Astrocyte (in vitro differentiated cells and primary cell): ENCODE data around the gene SPPL3. TPM values are rescaled to one million over a fixed set of nuclear protein-coding genes. Genes with fewer than 3 reads are reported as not detected.

Source experiments
- DNase-seq: peaks from one replicate; pipeline ENCODE4 v3.0.0-alpha.2; 2010; ENCODE audit warnings: low read depth
- FAIRE-seq: peaks from 2 replicates; lab custom pipeline; 2011; peaks lifted over from hg19 to GRCh38; lab: Jason Lieb, UNC
- H2AFZ ChIP-seq: 2 replicates; pipeline ENCODE4 v1.6.0; 2012; ENCODE audit warnings: low read depth, low read length, inconsistent platforms
- H3K27ac ChIP-seq: 2 replicates; pipeline ENCODE4 v1.5.1; 2011; ENCODE audit warnings: low read depth, low read length, inconsistent platforms
- H3K27me3 ChIP-seq: 2 replicates; pipeline ENCODE4 v1.6.0; 2011; ENCODE audit warnings: low read length, inconsistent platforms; ENCODE audit not compliant: insufficient read depth
- H3K36me3 ChIP-seq: 2 replicates; pipeline ENCODE4 v1.5.1; 2011; ENCODE audit warnings: low read length, inconsistent platforms; ENCODE audit not compliant: insufficient read depth
- H3K4me1 ChIP-seq: 2 replicates; pipeline ENCODE4 v1.5.1; 2011; ENCODE audit warnings: low read length, inconsistent platforms; ENCODE audit not compliant: insufficient read depth
- H3K4me2 ChIP-seq: 2 replicates; pipeline ENCODE4 v1.6.0; 2012; ENCODE audit warnings: low read length, inconsistent platforms
- H3K4me3 ChIP-seq: 2 replicates; pipeline ENCODE4 v1.5.1; 2011; ENCODE audit warnings: low read depth, mild to moderate bottlenecking, low read length, inconsistent platforms; ENCODE audit not compliant: insufficient read depth
- H3K79me2 ChIP-seq: 2 replicates; pipeline ENCODE4 v1.6.0; 2012; ENCODE audit warnings: mild to moderate bottlenecking, low read length, inconsistent platforms; ENCODE audit not compliant: insufficient read depth
- H3K9ac ChIP-seq: 2 replicates; pipeline ENCODE4 v1.6.0; 2012; ENCODE audit warnings: mild to moderate bottlenecking, low read length, inconsistent platforms
- H3K9me3 ChIP-seq: 2 replicates; pipeline ENCODE4 v1.5.1; 2012; ENCODE audit warnings: low read depth, mild to moderate bottlenecking, low read length, inconsistent platforms; ENCODE audit not compliant: insufficient read depth
- H4K20me1 ChIP-seq: 2 replicates; pipeline ENCODE4 v1.6.0; 2012; ENCODE audit warnings: low read length, inconsistent platforms; ENCODE audit not compliant: insufficient read depth
- H3K27ac Mint-ChIP-seq: one replicate; pipeline ENCODE4 v1.8.0; 2021; ENCODE audit warnings: mild to moderate bottlenecking, mixed read lengths; ENCODE audit not compliant: unreplicated experiment
- H3K27me3 Mint-ChIP-seq: one replicate; pipeline ENCODE4 v1.8.0; 2021; ENCODE audit warnings: low read depth, mixed read lengths; ENCODE audit not compliant: unreplicated experiment
- H3K36me3 Mint-ChIP-seq: one replicate; pipeline ENCODE4 v1.8.0; 2021; ENCODE audit warnings: low read depth, mixed read lengths; ENCODE audit not compliant: unreplicated experiment
- H3K4me1 Mint-ChIP-seq: one replicate; pipeline ENCODE4 v1.8.0; 2021; ENCODE audit warnings: low read depth, mixed read lengths; ENCODE audit not compliant: unreplicated experiment
- H3K4me3 Mint-ChIP-seq: one replicate; pipeline ENCODE4 v1.8.0; 2021; ENCODE audit warnings: mild to moderate bottlenecking, moderate library complexity, mixed read lengths; ENCODE audit not compliant: unreplicated experiment
- H3K9me3 Mint-ChIP-seq: one replicate; pipeline ENCODE4 v1.8.0; 2021; ENCODE audit warnings: mild to moderate bottlenecking, mixed read lengths; ENCODE audit not compliant: unreplicated experiment
- EZH2 ChIP-seq: IDR thresholded peaks from 2 replicates; pipeline ENCODE4 v1.6.1; 2012; ENCODE audit warnings: mild to moderate bottlenecking, low read length, inconsistent platforms; ENCODE audit not compliant: insufficient read depth
- total RNA-seq: library from RNA; stranded (reverse); gene quantifications from 2 replicates; pipeline ENCODE4 v1.2.1, GENCODE V29; 2021
- TF ChIP-seq, protein P1 (sequence below): IDR thresholded peaks from 2 replicates; pipeline ENCODE4 v1.5.1; 2011; ENCODE audit warnings: low read depth, mild to moderate bottlenecking, inconsistent platforms, low read length, moderate library complexity; ENCODE audit not compliant: insufficient read depth

SPPL3 gene
- total RNA-seq, 1 donor from 2014 or later: 48.3 TPM

DNA sequence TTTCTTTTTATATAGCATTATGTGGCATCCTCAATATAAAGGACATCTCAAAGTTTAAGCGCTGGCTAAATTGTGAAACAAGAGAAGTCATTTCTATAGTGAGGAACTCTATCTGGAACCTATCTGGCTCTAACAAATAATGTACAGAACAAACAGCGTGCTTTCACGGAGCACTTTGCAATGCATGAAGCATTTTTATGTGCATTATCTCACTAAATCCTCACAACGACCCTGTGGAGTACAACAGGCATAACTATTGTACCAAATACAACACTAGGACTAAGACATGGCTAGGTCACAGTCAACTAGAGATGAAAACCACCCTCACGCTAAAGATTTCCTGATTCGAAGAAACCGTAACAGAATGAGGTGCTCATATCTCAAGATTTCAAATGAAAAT is 8.6 kb downstream of the SPPL3 start:
- H3K4me3 Mint-ChIP-seq: no peak overlapping the region
- H2AFZ ChIP-seq: no peak overlapping the region
- no peaks in the 10 kb centered on the region for H3K9me3 ChIP-seq
- no peaks in the 10 kb centered on the region for H3K27me3 ChIP-seq
- H3K4me3 ChIP-seq: no peak overlapping the region
- no peaks in the 10 kb centered on the region for H3K4me1 ChIP-seq
- H3K36me3 Mint-ChIP-seq: peaks cover 6% of the 10 kb centered on the region
- no peak overlapping the region for H3K27ac Mint-ChIP-seq
- H3K9me3 Mint-ChIP-seq: no peaks in the 10 kb centered on the region
- peaks cover 70% of the 10 kb centered on the region for H4K20me1 ChIP-seq
- peaks cover 2% of the 10 kb centered on the region for H3K4me1 Mint-ChIP-seq
- no peaks in the 10 kb centered on the region for H3K36me3 ChIP-seq
- no peak overlapping the region for H3K9ac ChIP-seq
- TF ChIP-seq EZH2: no peak
- TF ChIP-seq, protein P1, sequence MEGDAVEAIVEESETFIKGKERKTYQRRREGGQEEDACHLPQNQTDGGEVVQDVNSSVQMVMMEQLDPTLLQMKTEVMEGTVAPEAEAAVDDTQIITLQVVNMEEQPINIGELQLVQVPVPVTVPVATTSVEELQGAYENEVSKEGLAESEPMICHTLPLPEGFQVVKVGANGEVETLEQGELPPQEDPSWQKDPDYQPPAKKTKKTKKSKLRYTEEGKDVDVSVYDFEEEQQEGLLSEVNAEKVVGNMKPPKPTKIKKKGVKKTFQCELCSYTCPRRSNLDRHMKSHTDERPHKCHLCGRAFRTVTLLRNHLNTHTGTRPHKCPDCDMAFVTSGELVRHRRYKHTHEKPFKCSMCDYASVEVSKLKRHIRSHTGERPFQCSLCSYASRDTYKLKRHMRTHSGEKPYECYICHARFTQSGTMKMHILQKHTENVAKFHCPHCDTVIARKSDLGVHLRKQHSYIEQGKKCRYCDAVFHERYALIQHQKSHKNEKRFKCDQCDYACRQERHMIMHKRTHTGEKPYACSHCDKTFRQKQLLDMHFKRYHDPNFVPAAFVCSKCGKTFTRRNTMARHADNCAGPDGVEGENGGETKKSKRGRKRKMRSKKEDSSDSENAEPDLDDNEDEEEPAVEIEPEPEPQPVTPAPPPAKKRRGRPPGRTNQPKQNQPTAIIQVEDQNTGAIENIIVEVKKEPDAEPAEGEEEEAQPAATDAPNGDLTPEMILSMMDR: no peak
- peaks cover 75% of the 10 kb centered on the region for H3K79me2 ChIP-seq
- DNase-seq (no peak), FAIRE-seq (no peak)
- no peak overlapping the region for H3K4me2 ChIP-seq
- no peak overlapping the region for H3K27ac ChIP-seq
- no peaks in the 10 kb centered on the region for H3K27me3 Mint-ChIP-seq

DNA sequence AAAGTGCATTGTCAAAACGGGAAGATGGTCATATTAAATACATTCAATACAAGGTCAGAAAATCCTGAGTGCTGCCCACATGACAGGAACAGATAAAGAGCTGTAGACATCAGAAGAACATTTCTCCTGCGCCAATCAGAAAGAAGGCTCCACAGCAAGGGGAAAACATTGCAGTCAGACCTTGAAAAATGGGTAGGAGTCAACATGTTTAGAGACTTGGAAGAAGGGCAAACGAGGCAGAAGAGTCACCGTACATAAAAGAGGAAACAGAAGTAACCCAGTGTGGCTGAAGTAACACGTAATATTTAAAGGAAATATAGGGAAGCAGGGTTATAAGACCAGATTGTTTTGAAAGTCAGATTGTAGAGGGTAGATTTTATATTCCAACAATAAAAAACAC is 11.9 kb downstream of the SPPL3 start:
- DNase-seq: no peak
- Mint-ChIP-seq H3K9me3 (no peaks in the 10 kb centered on the region), H3K36me3 (peaks cover 6% of the 10 kb centered on the region), H3K27ac (peak overlapping the region; percentile 48), H3K4me3 (no peak overlapping the region), H3K27me3 (no peaks in the 10 kb centered on the region), H3K4me1 (peaks cover 2% of the 10 kb centered on the region)
- Histone ChIP-seq H3K36me3 (no peaks in the 10 kb centered on the region), H3K4me1 (no peaks in the 10 kb centered on the region), H3K4me3 (no peak overlapping the region), H3K27me3 (no peaks in the 10 kb centered on the region), H3K79me2 (peaks cover 69% of the 10 kb centered on the region), H2AFZ (no peak overlapping the region), H3K9ac (no peak overlapping the region), H3K9me3 (no peaks in the 10 kb centered on the region), H3K4me2 (no peak overlapping the region), H4K20me1 (peaks cover 59% of the 10 kb centered on the region), H3K27ac (no peak overlapping the region)
- TF ChIP-seq, protein P1: no peak
- no peak for TF ChIP-seq EZH2
- no peak for FAIRE-seq

DNA sequence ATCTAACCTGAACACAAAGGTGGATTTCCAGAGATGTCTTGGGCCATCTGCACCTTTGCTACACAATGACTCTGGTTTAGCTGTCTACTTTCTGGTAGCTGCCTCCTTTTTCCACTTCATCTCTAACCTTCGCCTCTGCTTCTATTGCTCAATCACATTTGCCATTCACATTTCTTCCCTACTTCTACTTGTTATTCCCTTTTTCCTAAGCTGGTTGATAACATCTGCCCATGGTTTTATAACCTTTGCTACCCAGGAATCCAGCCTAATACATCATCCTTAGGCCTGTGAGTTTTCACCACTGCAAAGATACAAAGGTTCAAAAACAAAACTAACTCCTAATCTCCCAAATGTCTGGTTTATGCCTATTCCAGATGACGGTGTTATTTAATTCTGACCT is 13.2 kb downstream of the SPPL3 start:
- TF ChIP-seq, protein P1: no peak
- TF ChIP-seq EZH2: no peak
- no peak for DNase-seq
- peak overlapping the region; percentile 28 for H3K27ac Mint-ChIP-seq

More for the DNA sequence above, 13.2 kb downstream of the SPPL3 start:
- no peaks in the 10 kb centered on the region for H3K9me3 Mint-ChIP-seq
- H3K4me2 ChIP-seq: no peak overlapping the region
- H3K4me1 ChIP-seq: no peaks in the 10 kb centered on the region
- no peak overlapping the region for H3K27ac ChIP-seq
- peaks cover 66% of the 10 kb centered on the region for H3K79me2 ChIP-seq
- peaks cover 7% of the 10 kb centered on the region for H3K4me1 Mint-ChIP-seq
- no peaks in the 10 kb centered on the region for H3K27me3 ChIP-seq
- no peak overlapping the region for H3K9ac ChIP-seq
- no peak overlapping the region for H2AFZ ChIP-seq
- peaks cover 61% of the 10 kb centered on the region for H4K20me1 ChIP-seq
- H3K9me3 ChIP-seq: no peaks in the 10 kb centered on the region
- no peaks in the 10 kb centered on the region for H3K27me3 Mint-ChIP-seq
- H3K4me3 ChIP-seq: no peak overlapping the region
- H3K36me3 Mint-ChIP-seq: peaks cover 6% of the 10 kb centered on the region
- no peak overlapping the region for H3K4me3 Mint-ChIP-seq
- FAIRE-seq: no peak
- H3K36me3 ChIP-seq: no peaks in the 10 kb centered on the region
